ENCODE data around the gene PLEKHG3. TPM values are rescaled to one million over a fixed set of nuclear protein-coding genes. Genes with fewer than 3 reads are reported as not detected.

PLEKHG3 gene
- total RNA-seq, 1 donor from 2014 or later, result 16.6 TPM

- no peak for DNase-seq
- no peak for ATAC-seq (ENCODE audit: poor library complexity)
- intact Hi-C loops (cut with DNase I), result no loop called here
These were observed 29.7 kb downstream of the PLEKHG3 start for GRCh38 chr14:64733899-64734298.

GRCh38 chr14:64734990-64735389 is 30.8 kb downstream of the PLEKHG3 start:
- ATAC-seq (ENCODE audit: poor library complexity) (no peak), DNase-seq (no peak)
- intact Hi-C loops (cut with DNase I), result no loop called here

GRCh38 chr14:64736271-64737169 is 32.3 kb downstream of the PLEKHG3 start:
- ATAC-seq (ENCODE audit: poor library complexity) (no peak), DNase-seq (peak; percentile 33)
- intact Hi-C loops (cut with DNase I), result no loop called here

GRCh38 chr14:64737391-64738280 is 33.4 kb downstream of the PLEKHG3 start:
- ATAC-seq (ENCODE audit: poor library complexity) (no peak), DNase-seq (peak; percentile 21)
- intact Hi-C loops (cut with DNase I), result no loop called here

- ATAC-seq (ENCODE audit: poor library complexity) (no peak), DNase-seq (peak; percentile 19)
- intact Hi-C loops (cut with DNase I), result no loop called here
These were observed 34.1 kb downstream of the PLEKHG3 start for GRCh38 chr14:64738281-64738804.

GRCh38 chr14:64741200-64741599 is 37.0 kb downstream of the PLEKHG3 start:
- DNase-seq (no peak), ATAC-seq (ENCODE audit: poor library complexity) (no peak)
- intact Hi-C loops (cut with DNase I), result no loop called here

GRCh38 chr14:64741961-64742360 is 37.7 kb downstream of the PLEKHG3 start:
- DNase-seq, result no peak

GRCh38 chr14:64743061-64743460 is 38.8 kb downstream of the PLEKHG3 start:
- ATAC-seq (ENCODE audit: poor library complexity) (no peak), DNase-seq (no peak)
- intact Hi-C loops (cut with DNase I), result no loop called here

More at GRCh38 chr14:64741961-64742360, 37.7 kb downstream of the PLEKHG3 start:
- intact Hi-C loops (cut with DNase I), result no loop called here
- ATAC-seq (ENCODE audit: poor library complexity), result no peak

GRCh38 chr14:64745511-64746091 is 41.4 kb downstream of the PLEKHG3 start:
- ATAC-seq (ENCODE audit: poor library complexity), result peak; percentile 55
- intact Hi-C loops (cut with DNase I), result no loop called here
- DNase-seq, result no peak

GRCh38 chr14:64746298-64747250 is 42.4 kb downstream of the PLEKHG3 start:
- intact Hi-C loops (cut with DNase I), result no loop called here
- ATAC-seq (ENCODE audit: poor library complexity) (peak; percentile 29), DNase-seq (no peak)

- ATAC-seq (ENCODE audit: poor library complexity) (no peak), DNase-seq (no peak)
- intact Hi-C loops (cut with DNase I), result no loop called here
These were observed 43.1 kb downstream of the PLEKHG3 start for GRCh38 chr14:64747327-64747726.

GRCh38 chr14:64748521-64748920 is 44.3 kb downstream of the PLEKHG3 start:
- no peak for DNase-seq

GRCh38 chr14:64748995-64749714 is 44.9 kb downstream of the PLEKHG3 start:
- intact Hi-C loops (cut with DNase I), result no loop called here
- DNase-seq (no peak), ATAC-seq (ENCODE audit: poor library complexity) (no peak)

More at GRCh38 chr14:64748521-64748920, 44.3 kb downstream of the PLEKHG3 start:
- intact Hi-C loops (cut with DNase I), result no loop called here
- ATAC-seq (ENCODE audit: poor library complexity), result no peak

- DNase-seq, result no peak
- no peak for ATAC-seq (ENCODE audit: poor library complexity)
- intact Hi-C loops (cut with DNase I), result no loop called here
These were observed 48.7 kb downstream of the PLEKHG3 start for GRCh38 chr14:64752909-64753308.

- DNase-seq, result no peak
- intact Hi-C loops (cut with DNase I), result no loop called here
- ATAC-seq (ENCODE audit: poor library complexity), result no peak
These were observed 49.1 kb downstream of the PLEKHG3 start for GRCh38 chr14:64753374-64753773.

GRCh38 chr14:64753999-64754398 is 49.8 kb downstream of the PLEKHG3 start:
- ATAC-seq (ENCODE audit: poor library complexity), result no peak
- intact Hi-C loops (cut with DNase I), result no loop called here
- no peak for DNase-seq

GRCh38 chr14:64754685-64755084 is 50.5 kb downstream of the PLEKHG3 start:
- ATAC-seq (ENCODE audit: poor library complexity) (no peak), DNase-seq (no peak)
- intact Hi-C loops (cut with DNase I), result no loop called here

Measured in Right ventricle myocardium superior (tissue), 1 donor.